Spleen (tissue), 7 donors: ENCODE results near the gene VPS4A.

Experiments used
- POLR2AphosphoS5 ChIP-seq, 3 donors: sonication (generic); formaldehyde crosslinking; IDR thresholded peaks; one replicate each; pipeline ENCODE4 v1.5.1; 2017; ENCODE audit warnings: antibody characterized with exemption in 3 of 3
- TF ChIP-seq, protein P1 (sequence below), 11 experiments: fragments of 200-600 bp in 7 of 11; fragments of 450-650 bp in 4 of 11; sonication (generic) in 4 of 11; IDR thresholded peaks in 8 of 11; conservative IDR thresholded peaks in 3 of 11; 1 replicate in 7 of 11; 2 replicates in 4 of 11; pipeline versions ENCODE4 v1.4.0 to v1.8.0; 2016 to 2021; ENCODE audit warnings: antibody characterized with exemption in 11 of 11, inconsistent platforms in 4 of 11, mild to moderate bottlenecking in 1 of 11
- donor health status: DM: no; HTN: no; CAD: no; lungs with moderate emphysema.
- donor health status: DM: no; HTN: no; CAD: no.
- donor health status: DM: no; HTN: no; CAD: no.

DNA sequence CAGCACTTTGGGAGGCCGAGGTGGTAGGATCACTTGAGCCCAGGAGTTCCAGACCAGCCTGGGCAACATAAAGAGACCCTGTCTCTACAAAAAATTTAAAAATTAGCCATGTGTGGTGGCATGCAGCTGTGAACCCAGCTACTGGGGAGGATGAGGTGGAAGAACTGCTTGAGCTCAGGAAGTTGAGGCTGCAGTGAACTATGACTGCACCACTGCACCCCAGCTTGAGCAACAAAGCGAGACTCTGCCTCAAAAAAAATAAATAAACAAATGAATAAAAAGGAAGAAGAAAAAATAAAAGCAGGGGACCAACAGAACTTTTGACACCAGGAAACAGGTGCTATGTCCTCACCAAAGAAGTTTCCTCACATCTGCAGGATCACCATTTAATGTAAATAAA lies 60.4 kb downstream of the VPS4A start:
- TF ChIP-seq, protein P1, sequence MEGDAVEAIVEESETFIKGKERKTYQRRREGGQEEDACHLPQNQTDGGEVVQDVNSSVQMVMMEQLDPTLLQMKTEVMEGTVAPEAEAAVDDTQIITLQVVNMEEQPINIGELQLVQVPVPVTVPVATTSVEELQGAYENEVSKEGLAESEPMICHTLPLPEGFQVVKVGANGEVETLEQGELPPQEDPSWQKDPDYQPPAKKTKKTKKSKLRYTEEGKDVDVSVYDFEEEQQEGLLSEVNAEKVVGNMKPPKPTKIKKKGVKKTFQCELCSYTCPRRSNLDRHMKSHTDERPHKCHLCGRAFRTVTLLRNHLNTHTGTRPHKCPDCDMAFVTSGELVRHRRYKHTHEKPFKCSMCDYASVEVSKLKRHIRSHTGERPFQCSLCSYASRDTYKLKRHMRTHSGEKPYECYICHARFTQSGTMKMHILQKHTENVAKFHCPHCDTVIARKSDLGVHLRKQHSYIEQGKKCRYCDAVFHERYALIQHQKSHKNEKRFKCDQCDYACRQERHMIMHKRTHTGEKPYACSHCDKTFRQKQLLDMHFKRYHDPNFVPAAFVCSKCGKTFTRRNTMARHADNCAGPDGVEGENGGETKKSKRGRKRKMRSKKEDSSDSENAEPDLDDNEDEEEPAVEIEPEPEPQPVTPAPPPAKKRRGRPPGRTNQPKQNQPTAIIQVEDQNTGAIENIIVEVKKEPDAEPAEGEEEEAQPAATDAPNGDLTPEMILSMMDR (IDR thresholded peaks at IDR 0.05 in 8 of 11, conservative IDR thresholded peaks at IDR 0.05 in 3 of 11): no peak
- TF ChIP-seq POLR2AphosphoS5 (IDR thresholded peaks at IDR 0.05): peak in 1 of 3 donors; percentile 31
